22Rv1 (cell line): ENCODE results near the gene ZNF609.

Experiments
- ZFX ChIP-seq: fragments of 450-650 bp; IDR thresholded peaks from 2 replicates; pipeline ENCODE4 v1.6.1; 2017; ENCODE audit warnings: antibody characterized with exemption, borderline replicate concordance
- TF ChIP-seq, protein P1 (sequence below): fragments of 450-650 bp; IDR thresholded peaks from 2 replicates; pipeline ENCODE4 v1.5.1; 2017; ENCODE audit warnings: mild to moderate bottlenecking

DNA sequence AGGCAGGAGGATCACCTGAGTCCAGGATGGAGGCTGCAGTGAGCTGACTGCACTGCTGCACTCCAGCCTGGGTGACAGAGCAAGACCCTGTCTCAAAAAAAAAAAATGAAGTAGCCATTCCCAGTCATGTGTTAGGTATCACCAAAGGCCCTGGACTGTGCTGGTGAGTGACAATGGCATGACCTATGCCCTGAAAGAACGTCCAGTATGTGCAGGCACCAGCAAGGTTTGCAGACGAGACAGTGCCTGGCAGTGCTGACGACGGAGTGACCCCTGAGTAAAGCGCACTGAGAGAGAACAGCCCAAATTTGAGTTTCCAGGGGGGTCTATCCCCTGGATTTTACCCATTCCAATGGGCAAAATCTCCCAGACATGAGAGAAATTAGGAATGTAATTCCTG lies 269.8 kb downstream of the ZNF609 start:
- TF ChIP-seq, protein P1, sequence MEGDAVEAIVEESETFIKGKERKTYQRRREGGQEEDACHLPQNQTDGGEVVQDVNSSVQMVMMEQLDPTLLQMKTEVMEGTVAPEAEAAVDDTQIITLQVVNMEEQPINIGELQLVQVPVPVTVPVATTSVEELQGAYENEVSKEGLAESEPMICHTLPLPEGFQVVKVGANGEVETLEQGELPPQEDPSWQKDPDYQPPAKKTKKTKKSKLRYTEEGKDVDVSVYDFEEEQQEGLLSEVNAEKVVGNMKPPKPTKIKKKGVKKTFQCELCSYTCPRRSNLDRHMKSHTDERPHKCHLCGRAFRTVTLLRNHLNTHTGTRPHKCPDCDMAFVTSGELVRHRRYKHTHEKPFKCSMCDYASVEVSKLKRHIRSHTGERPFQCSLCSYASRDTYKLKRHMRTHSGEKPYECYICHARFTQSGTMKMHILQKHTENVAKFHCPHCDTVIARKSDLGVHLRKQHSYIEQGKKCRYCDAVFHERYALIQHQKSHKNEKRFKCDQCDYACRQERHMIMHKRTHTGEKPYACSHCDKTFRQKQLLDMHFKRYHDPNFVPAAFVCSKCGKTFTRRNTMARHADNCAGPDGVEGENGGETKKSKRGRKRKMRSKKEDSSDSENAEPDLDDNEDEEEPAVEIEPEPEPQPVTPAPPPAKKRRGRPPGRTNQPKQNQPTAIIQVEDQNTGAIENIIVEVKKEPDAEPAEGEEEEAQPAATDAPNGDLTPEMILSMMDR: no peak
- no peak for TF ChIP-seq ZFX
